H1 (cell line): Measurements from ENCODE around the gene SCMH1.

Experiments used
- EZH2 ChIP-seq: fragments of 200-600 bp; sonication (generic); IDR thresholded peaks from 2 replicates; pipeline ENCODE4 v1.7.1; 2012; ENCODE audit warnings: low read depth, mild to moderate bottlenecking, moderate library complexity, low read length, inconsistent platforms; ENCODE audit not compliant: severe bottlenecking
- GABPA ChIP-seq: IDR thresholded peaks from 2 replicates; pipeline ENCODE4 v1.6.1; 2011; ENCODE audit warnings: mild to moderate bottlenecking, low read length, moderate library complexity, borderline replicate concordance; ENCODE audit not compliant: insufficient read depth
- MAX ChIP-seq: IDR thresholded peaks from 2 replicates; pipeline ENCODE4 v1.6.1; 2012; ENCODE audit warnings: inconsistent platforms
- NANOG ChIP-seq: IDR thresholded peaks from 2 replicates; pipeline ENCODE4 v1.6.1; 2011; ENCODE audit warnings: low read length, low read depth, mild to moderate bottlenecking, inconsistent platforms; ENCODE audit not compliant: insufficient read depth, poor library complexity, severe bottlenecking
- PHF8 ChIP-seq: fragments of 200-600 bp; sonication (generic); conservative IDR thresholded peaks from 2 replicates; pipeline ENCODE4 v1.7.1; 2012; ENCODE audit warnings: low read depth, mild to moderate bottlenecking, inconsistent platforms, low read length, moderate library complexity
- POLR2A ChIP-seq, 2 experiments: IDR thresholded peaks; 1 replicate in 1 of 2; 2 replicates in 1 of 2; pipeline ENCODE4 v1.6.1; 2011; ENCODE audit warnings: low read depth in 2 of 2, low read length in 2 of 2, mild to moderate bottlenecking in 2 of 2; ENCODE audit errors: control extremely low read depth in 1 of 2
- POLR2AphosphoS5 ChIP-seq: IDR thresholded peaks from 2 replicates; pipeline ENCODE4 v1.6.1; 2011; ENCODE audit warnings: low read depth, low read length
- RBBP5 ChIP-seq: IDR thresholded peaks from 2 replicates; pipeline ENCODE4 v1.7.1; 2012; ENCODE audit warnings: low read depth, mild to moderate bottlenecking, inconsistent platforms, low read length, moderate library complexity, borderline replicate concordance
- SIN3A ChIP-seq, 2 experiments: IDR thresholded peaks in 1 of 2; conservative IDR thresholded peaks in 1 of 2; 2 replicates each; pipeline ENCODE4 v1.6.1; 2011 to 2012; ENCODE audit warnings: low read length in 2 of 2, improper control_type of control experiment in 1 of 2, low read depth in 1 of 2, mild to moderate bottlenecking in 1 of 2
- SP1 ChIP-seq: IDR thresholded peaks from 2 replicates; pipeline ENCODE4 v1.6.1; 2011; ENCODE audit warnings: low read depth, low read length
- TEAD4 ChIP-seq: IDR thresholded peaks from 2 replicates; pipeline ENCODE4 v1.6.1; 2012; ENCODE audit warnings: low read depth, low read length, inconsistent platforms, mixed read lengths
- ZNF274 ChIP-seq: IDR thresholded peaks from 2 replicates; pipeline ENCODE4 v1.7.0; 2012; ENCODE audit warnings: low read length, borderline replicate concordance; ENCODE audit errors: extremely low read depth
- TF ChIP-seq, protein P1 (sequence below), 3 experiments: IDR thresholded peaks; 1 replicate in 2 of 3; 2 replicates in 1 of 3; pipeline versions ENCODE4 v1.5.1 to v1.6.1; 2011; ENCODE audit warnings: low read length in 3 of 3, mild to moderate bottlenecking in 3 of 3, inconsistent platforms in 2 of 3, low read depth in 1 of 3, moderate library complexity in 1 of 3; ENCODE audit not compliant: insufficient read depth in 1 of 3; ENCODE audit errors: control extremely low read depth in 1 of 3

- TF ChIP-seq GABPA, result no peak
- TF ChIP-seq POLR2A (IDR thresholded peaks at IDR 0.05; ENCODE audit: control extremely low read depth in 1 of 2, low read depth in 2 of 2, low read length in 2 of 2), result no peak
- TF ChIP-seq, protein P1, sequence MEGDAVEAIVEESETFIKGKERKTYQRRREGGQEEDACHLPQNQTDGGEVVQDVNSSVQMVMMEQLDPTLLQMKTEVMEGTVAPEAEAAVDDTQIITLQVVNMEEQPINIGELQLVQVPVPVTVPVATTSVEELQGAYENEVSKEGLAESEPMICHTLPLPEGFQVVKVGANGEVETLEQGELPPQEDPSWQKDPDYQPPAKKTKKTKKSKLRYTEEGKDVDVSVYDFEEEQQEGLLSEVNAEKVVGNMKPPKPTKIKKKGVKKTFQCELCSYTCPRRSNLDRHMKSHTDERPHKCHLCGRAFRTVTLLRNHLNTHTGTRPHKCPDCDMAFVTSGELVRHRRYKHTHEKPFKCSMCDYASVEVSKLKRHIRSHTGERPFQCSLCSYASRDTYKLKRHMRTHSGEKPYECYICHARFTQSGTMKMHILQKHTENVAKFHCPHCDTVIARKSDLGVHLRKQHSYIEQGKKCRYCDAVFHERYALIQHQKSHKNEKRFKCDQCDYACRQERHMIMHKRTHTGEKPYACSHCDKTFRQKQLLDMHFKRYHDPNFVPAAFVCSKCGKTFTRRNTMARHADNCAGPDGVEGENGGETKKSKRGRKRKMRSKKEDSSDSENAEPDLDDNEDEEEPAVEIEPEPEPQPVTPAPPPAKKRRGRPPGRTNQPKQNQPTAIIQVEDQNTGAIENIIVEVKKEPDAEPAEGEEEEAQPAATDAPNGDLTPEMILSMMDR (IDR thresholded peaks at IDR 0.05; ENCODE audit: control extremely low read depth in 1 of 3, insufficient read depth in 1 of 3, low read depth in 1 of 3, low read length in 3 of 3), result no peak
- TF ChIP-seq EZH2, result no peak
- TF ChIP-seq ZNF274, result no peak
- no peak for TF ChIP-seq PHF8
- no peak for TF ChIP-seq NANOG
- no peak for TF ChIP-seq SP1
- no peak for TF ChIP-seq POLR2AphosphoS5
- no peak for TF ChIP-seq SIN3A (conservative IDR thresholded peaks at IDR 0.05 in 1 of 2, IDR thresholded peaks at IDR 0.05 in 1 of 2; ENCODE audit: low read depth in 1 of 2, low read length in 2 of 2)
- no peak for TF ChIP-seq TEAD4
- TF ChIP-seq RBBP5, result no peak
- TF ChIP-seq MAX, result no peak
Measured at GRCh38 chr1:41243079-41243385, 926 bp upstream of the SCMH1 start.
